GM11168 (cell line): ENCODE results near the gene SEC24C.

Source experiments
- in situ Hi-C: fragments of 300-500 bp; cut with MboI; formaldehyde crosslinking; loops from one replicate; pipeline ENCODE4 v1.12.0; 2022; ENCODE audit warnings: low sequenced_read_pairs; ENCODE audit not compliant: unreplicated experiment

The SEC24C gene

GRCh38 chr10:73808021-73808815 is 64.0 kb downstream of the SEC24C start:
- in situ Hi-C loops = no loop called here

GRCh38 chr10:73809061-73809818 is 65.1 kb downstream of the SEC24C start:
- in situ Hi-C loops = no loop called here

- in situ Hi-C loops = no loop called here
Observed at GRCh38 chr10:73810358-73810734, 66.2 kb downstream of the SEC24C start.

- in situ Hi-C loops = no loop called here
Observed at GRCh38 chr10:73810735-73811465, 66.7 kb downstream of the SEC24C start.

- in situ Hi-C loops = no loop called here
Observed at GRCh38 chr10:73812657-73813056, 68.5 kb downstream of the SEC24C start.

GRCh38 chr10:73813333-73813732 is 69.2 kb downstream of the SEC24C start:
- in situ Hi-C loops = no loop called here

GRCh38 chr10:73814276-73814895 is 70.2 kb downstream of the SEC24C start:
- in situ Hi-C loops = no loop called here

GRCh38 chr10:73814896-73815718 is 70.9 kb downstream of the SEC24C start:
- in situ Hi-C loops = no loop called here

- in situ Hi-C loops = no loop called here
Observed at GRCh38 chr10:73815719-73816030, 71.5 kb downstream of the SEC24C start.

- in situ Hi-C loops = no loop called here
Observed at GRCh38 chr10:73816917-73817729, 73.0 kb downstream of the SEC24C start.

- in situ Hi-C loops = no loop called here
Observed at GRCh38 chr10:73817826-73818225, 73.7 kb downstream of the SEC24C start.

- in situ Hi-C loops = no loop called here
Observed at GRCh38 chr10:73818402-73818801, 74.2 kb downstream of the SEC24C start.

GRCh38 chr10:73819081-73819480 is 74.9 kb downstream of the SEC24C start:
- in situ Hi-C loops = no loop called here

GRCh38 chr10:73819513-73820093 is 75.4 kb downstream of the SEC24C start:
- in situ Hi-C loops = no loop called here
